ENCODE data around the gene MYO1G. TPM values are rescaled to one million over a fixed set of nuclear protein-coding genes. Genes with fewer than 3 reads are reported as not detected.
A peak's percentile ranks its signal among the peaks of the same experiment; 100 is the strongest.
"Not testable (repeated sequence)": the region's sequence is repeated elsewhere in the genome, so short reads cannot be mapped to it uniquely, and the experiment has no call there.

The MYO1G gene
- total RNA-seq, 1 experiment from 2014 or later, result 0.57 TPM

DNA sequence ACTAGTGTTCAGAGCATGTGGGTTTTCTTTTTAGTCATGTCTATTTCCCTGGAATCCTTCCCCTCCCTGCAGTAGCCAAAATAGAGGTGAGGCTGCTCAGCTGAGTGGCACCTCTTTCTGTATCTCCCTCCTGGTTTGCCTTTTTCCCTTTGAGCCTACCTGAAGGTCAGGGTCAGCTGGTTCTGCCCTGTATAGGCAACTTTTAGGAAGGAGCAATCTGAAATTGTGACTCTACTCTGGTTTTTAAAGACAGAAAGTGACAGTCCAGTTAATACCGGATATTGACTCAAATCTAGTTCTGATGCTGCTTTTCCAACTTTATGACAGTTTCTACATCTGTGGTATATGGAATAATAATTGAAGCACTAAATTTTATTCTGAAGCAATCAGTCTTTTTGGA, 47.2 kb upstream of the MYO1G start:
- H3K27ac Mint-ChIP-seq, result peak overlapping the region in 1 of 3 experiments; percentile 34; a peak in 1 of 7 replicates

GRCh38 chr7:45025473-45025872, 46.7 kb upstream of the MYO1G start:
- H3T11ph ChIP-seq (ENCODE audit: low read length); H2BK120ac ChIP-seq (ENCODE audit: low read depth, low read length, poor library complexity, severe bottlenecking); DNase-seq; H3K27me3 ChIP-seq (ENCODE audit: insufficient read depth, low read length); H3K9me3 Mint-ChIP-seq; H2AK5ac ChIP-seq (ENCODE audit: insufficient read length, low read length); H3K23ac ChIP-seq (ENCODE audit: insufficient read length, low read depth, low read length); H3K4me3 Mint-ChIP-seq; H4K91ac ChIP-seq (ENCODE audit: insufficient read length, low read depth, low read length); H3K79me1 ChIP-seq (ENCODE audit: insufficient read depth, low read depth, low read length, poor library complexity, severe bottlenecking); H3K4me2 ChIP-seq (ENCODE audit: insufficient read depth, insufficient read length, low read length); H3K4me1 ChIP-seq (ENCODE audit: insufficient read depth, low read length); H4K8ac ChIP-seq (replicated peaks; ENCODE audit: insufficient read length, low read depth, low read length); H3K18ac ChIP-seq (ENCODE audit: insufficient read length, low read depth, low read length); H2BK20ac ChIP-seq (ENCODE audit: low read depth, low read length, poor library complexity, severe bottlenecking); H3K27ac ChIP-seq (ENCODE audit: insufficient read length, low read depth, low read length); H3K9me3 ChIP-seq (ENCODE audit: control insufficient read depth, low read depth, low read length); H2BK12ac ChIP-seq (ENCODE audit: insufficient read length, low read depth, low read length); H4K5ac ChIP-seq (ENCODE audit: insufficient read length, low read depth, low read length); H3K23me2 ChIP-seq (ENCODE audit: insufficient read length, low read depth, low read length, poor library complexity, severe bottlenecking); H3K56ac ChIP-seq (ENCODE audit: insufficient read length, low read depth, low read length); H3K4ac ChIP-seq (ENCODE audit: low read depth, low read length); H2AFZ ChIP-seq (ENCODE audit: low read length); H4K20me1 ChIP-seq (ENCODE audit: control insufficient read depth, insufficient read depth, insufficient read length); H3K79me2 ChIP-seq (ENCODE audit: insufficient read depth, low read length); H3K14ac ChIP-seq (ENCODE audit: insufficient read depth, low read length); H3K27me3 Mint-ChIP-seq (ENCODE audit: low read depth); H3K4me1 Mint-ChIP-seq; H2BK15ac ChIP-seq (ENCODE audit: low read depth, low read length); H2BK5ac ChIP-seq (ENCODE audit: insufficient read length, low read length); H3K9ac ChIP-seq (ENCODE audit: extremely low read depth, insufficient read length, low read length): not testable (repeated sequence)
- no CpG with 5 or more reads among the region's 12 CpGs for WGBS (ENCODE audit: extremely low coverage, insufficient read length, low lambda C conversion rate)
- H3K36me3 Mint-ChIP-seq (ENCODE audit: insufficient read depth in 1 of 3, low read depth in 3 of 3), result peaks cover 3 to 29% (median 23%) of the 10 kb centered on the region in 3 experiments
- H3K27ac Mint-ChIP-seq, result peak overlapping the region in 2 of 3 experiments; percentile 19 to 34; a peak in 1 of 7 replicates

More for the DNA sequence above, 47.2 kb upstream of the MYO1G start:
- H3K9me3 Mint-ChIP-seq, result no peaks in the 10 kb centered on the region; a peak in 1 of 5 replicates
- H3K36me3 Mint-ChIP-seq (ENCODE audit: insufficient read depth in 1 of 3, low read depth in 3 of 3), result peaks cover 3 to 29% (median 23%) of the 10 kb centered on the region in 3 experiments
- H4K8ac ChIP-seq (replicated peaks; ENCODE audit: insufficient read length, low read depth, low read length), result no peak overlapping the region
- H2AK5ac ChIP-seq (ENCODE audit: insufficient read length, low read length), result no peak overlapping the region
- no peak overlapping the region for H4K91ac ChIP-seq (ENCODE audit: insufficient read length, low read depth, low read length)
- no peaks in the 10 kb centered on the region for H3K79me1 ChIP-seq (ENCODE audit: insufficient read depth, low read depth, low read length, poor library complexity, severe bottlenecking)
- H3K56ac ChIP-seq (ENCODE audit: insufficient read length, low read depth, low read length), result no peak overlapping the region
- no peaks in the 10 kb centered on the region for H3K4me1 ChIP-seq (ENCODE audit: insufficient read depth, low read length)
- H3K23me2 ChIP-seq (ENCODE audit: insufficient read length, low read depth, low read length, poor library complexity, severe bottlenecking), result no peaks in the 10 kb centered on the region
- no peak overlapping the region for H3K14ac ChIP-seq (ENCODE audit: insufficient read depth, low read length)
- no peak overlapping the region for H2BK12ac ChIP-seq (ENCODE audit: insufficient read length, low read depth, low read length)
- no peak overlapping the region for H3K18ac ChIP-seq (ENCODE audit: insufficient read length, low read depth, low read length)
- no peak overlapping the region for H3T11ph ChIP-seq (ENCODE audit: low read length)
- DNase-seq, result no peak
- WGBS (ENCODE audit: extremely low coverage, insufficient read length, low lambda C conversion rate), result no CpG with 5 or more reads among the region's 1 CpG
- H3K27ac ChIP-seq (ENCODE audit: insufficient read length, low read depth, low read length), result no peak overlapping the region
- H3K23ac ChIP-seq (ENCODE audit: insufficient read length, low read depth, low read length), result no peak overlapping the region
- H3K4me1 Mint-ChIP-seq, result peaks cover 0 to 3% of the 10 kb centered on the region in 2 experiments; a peak in 1 of 4 replicates
- no peak overlapping the region for H2BK20ac ChIP-seq (ENCODE audit: low read depth, low read length, poor library complexity, severe bottlenecking)
- H3K4me2 ChIP-seq (ENCODE audit: insufficient read depth, insufficient read length, low read length), result no peak overlapping the region
- no peaks in the 10 kb centered on the region for H3K27me3 Mint-ChIP-seq (ENCODE audit: low read depth)
- no peak overlapping the region for H2BK15ac ChIP-seq (ENCODE audit: low read depth, low read length)
- no peaks in the 10 kb centered on the region for H3K27me3 ChIP-seq (ENCODE audit: insufficient read depth, low read length)
- H3K4me3 Mint-ChIP-seq, result no peak overlapping the region
- TF ChIP-seq, protein P1, sequence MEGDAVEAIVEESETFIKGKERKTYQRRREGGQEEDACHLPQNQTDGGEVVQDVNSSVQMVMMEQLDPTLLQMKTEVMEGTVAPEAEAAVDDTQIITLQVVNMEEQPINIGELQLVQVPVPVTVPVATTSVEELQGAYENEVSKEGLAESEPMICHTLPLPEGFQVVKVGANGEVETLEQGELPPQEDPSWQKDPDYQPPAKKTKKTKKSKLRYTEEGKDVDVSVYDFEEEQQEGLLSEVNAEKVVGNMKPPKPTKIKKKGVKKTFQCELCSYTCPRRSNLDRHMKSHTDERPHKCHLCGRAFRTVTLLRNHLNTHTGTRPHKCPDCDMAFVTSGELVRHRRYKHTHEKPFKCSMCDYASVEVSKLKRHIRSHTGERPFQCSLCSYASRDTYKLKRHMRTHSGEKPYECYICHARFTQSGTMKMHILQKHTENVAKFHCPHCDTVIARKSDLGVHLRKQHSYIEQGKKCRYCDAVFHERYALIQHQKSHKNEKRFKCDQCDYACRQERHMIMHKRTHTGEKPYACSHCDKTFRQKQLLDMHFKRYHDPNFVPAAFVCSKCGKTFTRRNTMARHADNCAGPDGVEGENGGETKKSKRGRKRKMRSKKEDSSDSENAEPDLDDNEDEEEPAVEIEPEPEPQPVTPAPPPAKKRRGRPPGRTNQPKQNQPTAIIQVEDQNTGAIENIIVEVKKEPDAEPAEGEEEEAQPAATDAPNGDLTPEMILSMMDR (conservative IDR thresholded peaks at IDR 0.05), result no peak
- H3K9me3 ChIP-seq (ENCODE audit: control insufficient read depth, low read depth, low read length), result no peaks in the 10 kb centered on the region
- no peak overlapping the region for H2BK120ac ChIP-seq (ENCODE audit: low read depth, low read length, poor library complexity, severe bottlenecking)
- H4K5ac ChIP-seq (ENCODE audit: insufficient read length, low read depth, low read length), result no peak overlapping the region
- H2BK5ac ChIP-seq (ENCODE audit: insufficient read length, low read length), result no peak overlapping the region
- H2AFZ ChIP-seq (ENCODE audit: low read length), result no peak overlapping the region
- no peak overlapping the region for H3K9ac ChIP-seq (ENCODE audit: extremely low read depth, insufficient read length, low read length)
- H4K20me1 ChIP-seq (ENCODE audit: control insufficient read depth, insufficient read depth, insufficient read length), result no peaks in the 10 kb centered on the region
- H3K4ac ChIP-seq (ENCODE audit: low read depth, low read length), result no peak overlapping the region
- H3K79me2 ChIP-seq (ENCODE audit: insufficient read depth, low read length), result no peaks in the 10 kb centered on the region

Data from H9 (cell line).